C4-2B (cell line): ENCODE results near the gene MED8.

Experiments used
- H3K27ac ChIP-seq: fragments of 450-650 bp; 2 replicates; pipeline ENCODE4 v1.5.1; 2017
- CTCF ChIP-seq: fragments of 450-650 bp; conservative IDR thresholded peaks from 2 replicates; pipeline ENCODE4 v1.5.1; 2017; ENCODE audit warnings: mild to moderate bottlenecking
- ZFX ChIP-seq: fragments of 450-650 bp; IDR thresholded peaks from 2 replicates; pipeline ENCODE4 v1.6.1; 2017

The MED8 gene

GRCh38 chr1:43354936-43355335, 34.7 kb downstream of the MED8 start:
- no peak overlapping the region for H3K27ac ChIP-seq
- TF ChIP-seq ZFX = no peak
- TF ChIP-seq CTCF = no peak

DNA sequence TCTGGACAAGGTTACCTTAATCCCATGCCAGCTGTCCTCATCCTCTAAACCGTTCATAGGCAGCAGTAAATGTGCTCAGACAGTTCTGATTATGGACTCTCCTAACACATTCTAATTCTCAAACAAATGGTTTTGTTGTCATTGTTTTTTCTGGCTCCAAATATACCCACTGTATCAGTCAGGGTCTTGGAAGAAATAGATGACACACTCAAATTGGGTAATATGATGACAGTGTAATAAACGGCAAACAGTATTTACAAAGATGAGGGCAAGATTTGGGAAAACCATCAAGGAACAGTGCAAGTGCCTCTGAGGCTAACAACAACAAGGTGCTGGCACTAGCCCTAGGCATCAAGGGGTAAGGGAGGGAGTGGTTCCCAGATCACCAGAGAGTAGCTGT, 35.1 kb downstream of the MED8 start:
- TF ChIP-seq ZFX (no peak), CTCF (no peak)
- H3K27ac ChIP-seq = no peak overlapping the region

GRCh38 chr1:43352881-43353280, 36.7 kb downstream of the MED8 start:
- no peak overlapping the region for H3K27ac ChIP-seq
- no peak for TF ChIP-seq CTCF
- no peak for TF ChIP-seq ZFX

DNA sequence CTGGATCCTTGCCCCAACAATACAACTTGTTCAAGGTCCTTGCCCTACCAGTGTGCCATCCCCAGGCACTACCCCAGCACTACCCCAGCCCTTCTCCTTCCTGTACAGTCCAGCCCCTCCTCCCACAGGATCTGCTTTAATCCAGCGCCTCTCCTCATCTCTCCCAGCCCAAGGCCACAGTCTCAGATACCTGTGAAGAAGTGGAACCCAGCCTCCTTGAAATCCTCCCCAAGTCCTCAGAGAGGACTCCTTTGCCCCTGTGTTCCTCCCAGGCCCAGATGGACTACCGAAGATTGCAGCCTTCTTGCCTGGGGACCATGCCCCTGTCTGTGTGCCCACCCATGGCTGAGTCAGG, 37.3 kb downstream of the MED8 start:
- TF ChIP-seq ZFX = no peak
- TF ChIP-seq CTCF = no peak
- peak overlapping the region; percentile 21 for H3K27ac ChIP-seq

GRCh38 chr1:43351421-43352350, 37.9 kb downstream of the MED8 start:
- TF ChIP-seq CTCF = no peak
- TF ChIP-seq ZFX = no peak
- H3K27ac ChIP-seq = peak overlapping the region; percentile 21

GRCh38 chr1:43350976-43351375, 38.6 kb downstream of the MED8 start:
- no peak for TF ChIP-seq ZFX
- no peak for TF ChIP-seq CTCF
- H3K27ac ChIP-seq = no peak overlapping the region; the same call in 1 of the 2 replicates

DNA sequence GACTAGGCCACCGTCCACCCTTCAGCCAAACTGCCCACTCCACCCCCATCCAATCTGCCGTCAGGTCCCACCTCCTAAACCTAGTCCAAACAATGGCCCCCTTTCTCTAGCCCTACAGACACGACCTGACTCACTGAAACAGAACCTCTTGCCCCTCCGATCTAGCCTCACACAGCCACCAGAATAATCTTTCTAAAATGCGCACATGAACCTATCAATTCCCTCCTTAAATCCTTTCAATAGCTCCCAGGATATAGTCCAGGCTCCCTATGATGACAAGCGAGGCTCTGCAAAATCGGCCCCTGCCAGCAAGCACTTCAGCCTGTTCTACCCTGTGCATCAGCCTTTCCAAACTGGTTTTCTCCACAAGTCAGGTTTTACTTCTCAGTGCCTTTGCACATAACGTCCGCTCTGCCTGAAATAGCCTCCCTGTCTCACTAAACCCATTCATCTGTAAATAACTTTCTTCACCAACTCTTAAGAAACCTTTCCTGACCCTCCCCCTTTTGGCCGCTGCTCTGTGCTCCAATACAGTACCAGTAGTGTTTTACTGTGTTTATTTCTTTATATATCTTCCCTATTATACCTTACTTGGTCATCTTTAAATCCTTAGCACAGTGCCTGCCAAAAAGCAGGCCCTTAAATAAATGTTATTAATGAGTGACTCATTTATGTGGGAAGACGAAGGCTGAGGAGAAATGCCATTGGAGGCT, 39.9 kb downstream of the MED8 start:
- no peak for TF ChIP-seq ZFX
- TF ChIP-seq CTCF = no peak
- peak overlapping the region; percentile 86 for H3K27ac ChIP-seq
